SK-N-SH treated with all-trans-retinoic acid at 6 μM for 48 hours (cell line): ENCODE results near the gene ATG10.

ENCODE experiments used
- ATAC-seq: fragments of 200-7000 bp; cut with Tn5 transposase; 3 replicates; pipeline ENCODE4 v1.9.1; 2020; ENCODE audit warnings: mild to moderate bottlenecking, moderate library complexity
- ARNTL ChIP-seq: fragments of 450-650 bp; formaldehyde crosslinking; IDR thresholded peaks from 2 replicates; pipeline ENCODE4 v1.5.0; 2020; ENCODE audit warnings: low read depth, mild to moderate bottlenecking, moderate library complexity, borderline replicate concordance
- BACH2 ChIP-seq: fragments of 250-450 bp; sonication (Bioruptor Pico); IDR thresholded peaks from 2 replicates; pipeline ENCODE4 v1.9.0; 2021; ENCODE audit warnings: mild to moderate bottlenecking, borderline replicate concordance
- CSDC2 ChIP-seq: fragments of 250-450 bp; sonication (Bioruptor Pico); IDR thresholded peaks from 2 replicates; pipeline ENCODE4 v1.5.0; 2020; ENCODE audit warnings: mild to moderate bottlenecking, moderate library complexity
- ESRRG ChIP-seq: fragments of 250-450 bp; sonication (Bioruptor Pico); IDR thresholded peaks from 2 replicates; pipeline ENCODE4 v1.6.1; 2021; ENCODE audit warnings: mild to moderate bottlenecking
- GLIS3 ChIP-seq: fragments of 250-450 bp; sonication (Bioruptor Pico); IDR thresholded peaks from 2 replicates; pipeline ENCODE4 v1.5.0; 2020; ENCODE audit warnings: mild to moderate bottlenecking, moderate library complexity
- ISL1 ChIP-seq: fragments of 250-450 bp; sonication (Bioruptor Pico); IDR thresholded peaks from 2 replicates; pipeline ENCODE4 v2.1.2; 2022; ENCODE audit warnings: mild to moderate bottlenecking, moderate library complexity
- PPARA ChIP-seq: fragments of 250-450 bp; sonication (Bioruptor Pico); IDR thresholded peaks from 2 replicates; pipeline ENCODE4 v1.5.0; 2020; ENCODE audit warnings: mild to moderate bottlenecking, borderline replicate concordance
- RARB ChIP-seq: fragments of 250-450 bp; sonication (Bioruptor Pico); IDR thresholded peaks from 2 replicates; pipeline ENCODE4 v1.8.0; 2021; ENCODE audit warnings: mild to moderate bottlenecking, moderate library complexity
- SNAI2 ChIP-seq: fragments of 250-450 bp; sonication (Bioruptor Pico); IDR thresholded peaks from 2 replicates; pipeline ENCODE4 v1.5.0; 2020; ENCODE audit warnings: mild to moderate bottlenecking, moderate library complexity
- TCF4 ChIP-seq: fragments of 250-450 bp; sonication (Bioruptor Pico); IDR thresholded peaks from 2 replicates; pipeline ENCODE4 v1.8.0; 2021; ENCODE audit warnings: mild to moderate bottlenecking, moderate library complexity, borderline replicate concordance
- TOX ChIP-seq: fragments of 250-450 bp; sonication (Bioruptor Pico); IDR thresholded peaks from 2 replicates; pipeline ENCODE4 v1.8.0; 2021; ENCODE audit warnings: mild to moderate bottlenecking, moderate library complexity, borderline replicate concordance
- ZC3H10 ChIP-seq: fragments of 250-450 bp; sonication (Bioruptor Pico); IDR thresholded peaks from 2 replicates; pipeline ENCODE4 v1.5.1; 2021; ENCODE audit warnings: mild to moderate bottlenecking, moderate library complexity
- ZFP3 ChIP-seq: fragments of 250-450 bp; sonication (Bioruptor Pico); IDR thresholded peaks from 2 replicates; pipeline ENCODE4 v1.5.0; 2020; ENCODE audit warnings: mild to moderate bottlenecking, moderate library complexity
- ZNF565 ChIP-seq: fragments of 450-650 bp; formaldehyde crosslinking; conservative IDR thresholded peaks from 2 replicates; pipeline ENCODE4 v1.5.0; 2020; ENCODE audit warnings: low read depth, mild to moderate bottlenecking, moderate library complexity
- ZNF70 ChIP-seq: fragments of 450-650 bp; formaldehyde crosslinking; IDR thresholded peaks from 2 replicates; pipeline ENCODE4 v1.5.0; 2020; ENCODE audit warnings: mild to moderate bottlenecking, moderate library complexity
- ZNF8 ChIP-seq: fragments of 450-650 bp; formaldehyde crosslinking; IDR thresholded peaks from 2 replicates; pipeline ENCODE4 v1.5.0; 2020; ENCODE audit warnings: mild to moderate bottlenecking, moderate library complexity
- TF ChIP-seq, protein P1 (sequence below): fragments of 250-450 bp; sonication (Bioruptor Pico); IDR thresholded peaks from 2 replicates; pipeline ENCODE4 v1.5.1; 2020; ENCODE audit warnings: low read depth, mild to moderate bottlenecking, moderate library complexity
- TF ChIP-seq, protein P2 (sequence below): fragments of 250-450 bp; sonication (Bioruptor Pico); IDR thresholded peaks from 2 replicates; pipeline ENCODE4 v1.5.1; 2021; ENCODE audit warnings: mild to moderate bottlenecking, moderate library complexity
- TF ChIP-seq, protein P3 (sequence below): fragments of 250-450 bp; sonication (Bioruptor Pico); IDR thresholded peaks from 2 replicates; pipeline ENCODE4 v1.8.0; 2020; ENCODE audit warnings: mild to moderate bottlenecking, moderate library complexity, borderline replicate concordance
- TF ChIP-seq, protein P4 (sequence below): fragments of 250-450 bp; sonication (Bioruptor Pico); IDR thresholded peaks from 2 replicates; pipeline ENCODE4 v1.5.0; 2020; ENCODE audit warnings: mild to moderate bottlenecking, moderate library complexity
- TF ChIP-seq, protein P5 (sequence below): fragments of 250-450 bp; sonication (Bioruptor Pico); IDR thresholded peaks from 2 replicates; pipeline ENCODE4 v1.8.0; 2021; ENCODE audit warnings: low read depth, mild to moderate bottlenecking, moderate library complexity, borderline replicate concordance

Gene ATG10

DNA sequence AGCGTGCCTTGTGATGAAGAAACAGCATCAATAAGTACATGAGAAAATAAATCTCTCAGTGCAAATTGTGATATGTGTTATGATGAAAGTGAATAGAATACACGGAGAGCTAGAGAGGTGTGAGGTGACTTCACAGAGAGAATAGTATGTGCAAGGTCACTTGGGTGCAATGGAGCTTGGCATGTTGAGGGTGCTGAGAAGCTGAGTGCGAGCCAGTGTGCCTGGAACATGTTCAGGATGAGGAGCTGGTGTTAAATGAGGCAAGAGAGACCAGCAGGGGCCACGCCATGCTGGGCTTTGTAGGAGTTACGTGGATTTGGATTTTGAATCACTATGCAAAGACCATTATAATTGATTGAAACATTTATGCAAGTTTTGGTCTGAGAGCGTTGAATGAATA is 319.1 kb downstream of the ATG10 start:
- no peak for ATAC-seq
- no peak for TF ChIP-seq ZFP3 (CRISPR knock-in tag)
- TF ChIP-seq ISL1 (CRISPR knock-in tag): no peak
- TF ChIP-seq ZNF70 (CRISPR knock-in tag): no peak
- TF ChIP-seq ESRRG (CRISPR knock-in tag): no peak
- TF ChIP-seq BACH2 (CRISPR knock-in tag): no peak
- TF ChIP-seq SNAI2 (CRISPR knock-in tag): no peak
- TF ChIP-seq ZNF8 (CRISPR knock-in tag): no peak
- TF ChIP-seq, protein P1, sequence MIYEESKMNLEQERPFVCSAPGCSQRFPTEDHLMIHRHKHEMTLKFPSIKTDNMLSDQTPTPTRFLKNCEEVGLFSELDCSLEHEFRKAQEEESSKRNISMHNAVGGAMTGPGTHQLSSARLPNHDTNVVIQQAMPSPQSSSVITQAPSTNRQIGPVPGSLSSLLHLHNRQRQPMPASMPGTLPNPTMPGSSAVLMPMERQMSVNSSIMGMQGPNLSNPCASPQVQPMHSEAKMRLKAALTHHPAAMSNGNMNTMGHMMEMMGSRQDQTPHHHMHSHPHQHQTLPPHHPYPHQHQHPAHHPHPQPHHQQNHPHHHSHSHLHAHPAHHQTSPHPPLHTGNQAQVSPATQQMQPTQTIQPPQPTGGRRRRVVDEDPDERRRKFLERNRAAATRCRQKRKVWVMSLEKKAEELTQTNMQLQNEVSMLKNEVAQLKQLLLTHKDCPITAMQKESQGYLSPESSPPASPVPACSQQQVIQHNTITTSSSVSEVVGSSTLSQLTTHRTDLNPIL (CRISPR knock-in tag): no peak
- no peak for TF ChIP-seq PPARA (CRISPR knock-in tag)
- TF ChIP-seq TCF4 (CRISPR knock-in tag): no peak
- TF ChIP-seq, protein P2, sequence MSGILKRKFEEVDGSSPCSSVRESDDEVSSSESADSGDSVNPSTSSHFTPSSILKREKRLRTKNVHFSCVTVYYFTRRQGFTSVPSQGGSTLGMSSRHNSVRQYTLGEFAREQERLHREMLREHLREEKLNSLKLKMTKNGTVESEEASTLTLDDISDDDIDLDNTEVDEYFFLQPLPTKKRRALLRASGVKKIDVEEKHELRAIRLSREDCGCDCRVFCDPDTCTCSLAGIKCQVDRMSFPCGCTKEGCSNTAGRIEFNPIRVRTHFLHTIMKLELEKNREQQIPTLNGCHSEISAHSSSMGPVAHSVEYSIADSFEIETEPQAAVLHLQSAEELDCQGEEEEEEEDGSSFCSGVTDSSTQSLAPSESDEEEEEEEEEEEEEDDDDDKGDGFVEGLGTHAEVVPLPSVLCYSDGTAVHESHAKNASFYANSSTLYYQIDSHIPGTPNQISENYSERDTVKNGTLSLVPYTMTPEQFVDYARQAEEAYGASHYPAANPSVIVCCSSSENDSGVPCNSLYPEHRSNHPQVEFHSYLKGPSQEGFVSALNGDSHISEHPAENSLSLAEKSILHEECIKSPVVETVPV: no peak
- TF ChIP-seq, protein P3, sequence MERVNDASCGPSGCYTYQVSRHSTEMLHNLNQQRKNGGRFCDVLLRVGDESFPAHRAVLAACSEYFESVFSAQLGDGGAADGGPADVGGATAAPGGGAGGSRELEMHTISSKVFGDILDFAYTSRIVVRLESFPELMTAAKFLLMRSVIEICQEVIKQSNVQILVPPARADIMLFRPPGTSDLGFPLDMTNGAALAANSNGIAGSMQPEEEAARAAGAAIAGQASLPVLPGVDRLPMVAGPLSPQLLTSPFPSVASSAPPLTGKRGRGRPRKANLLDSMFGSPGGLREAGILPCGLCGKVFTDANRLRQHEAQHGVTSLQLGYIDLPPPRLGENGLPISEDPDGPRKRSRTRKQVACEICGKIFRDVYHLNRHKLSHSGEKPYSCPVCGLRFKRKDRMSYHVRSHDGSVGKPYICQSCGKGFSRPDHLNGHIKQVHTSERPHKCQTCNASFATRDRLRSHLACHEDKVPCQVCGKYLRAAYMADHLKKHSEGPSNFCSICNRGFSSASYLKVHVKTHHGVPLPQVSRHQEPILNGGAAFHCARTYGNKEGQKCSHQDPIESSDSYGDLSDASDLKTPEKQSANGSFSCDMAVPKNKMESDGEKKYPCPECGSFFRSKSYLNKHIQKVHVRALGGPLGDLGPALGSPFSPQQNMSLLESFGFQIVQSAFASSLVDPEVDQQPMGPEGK (CRISPR knock-in tag): no peak
- TF ChIP-seq, protein P4, sequence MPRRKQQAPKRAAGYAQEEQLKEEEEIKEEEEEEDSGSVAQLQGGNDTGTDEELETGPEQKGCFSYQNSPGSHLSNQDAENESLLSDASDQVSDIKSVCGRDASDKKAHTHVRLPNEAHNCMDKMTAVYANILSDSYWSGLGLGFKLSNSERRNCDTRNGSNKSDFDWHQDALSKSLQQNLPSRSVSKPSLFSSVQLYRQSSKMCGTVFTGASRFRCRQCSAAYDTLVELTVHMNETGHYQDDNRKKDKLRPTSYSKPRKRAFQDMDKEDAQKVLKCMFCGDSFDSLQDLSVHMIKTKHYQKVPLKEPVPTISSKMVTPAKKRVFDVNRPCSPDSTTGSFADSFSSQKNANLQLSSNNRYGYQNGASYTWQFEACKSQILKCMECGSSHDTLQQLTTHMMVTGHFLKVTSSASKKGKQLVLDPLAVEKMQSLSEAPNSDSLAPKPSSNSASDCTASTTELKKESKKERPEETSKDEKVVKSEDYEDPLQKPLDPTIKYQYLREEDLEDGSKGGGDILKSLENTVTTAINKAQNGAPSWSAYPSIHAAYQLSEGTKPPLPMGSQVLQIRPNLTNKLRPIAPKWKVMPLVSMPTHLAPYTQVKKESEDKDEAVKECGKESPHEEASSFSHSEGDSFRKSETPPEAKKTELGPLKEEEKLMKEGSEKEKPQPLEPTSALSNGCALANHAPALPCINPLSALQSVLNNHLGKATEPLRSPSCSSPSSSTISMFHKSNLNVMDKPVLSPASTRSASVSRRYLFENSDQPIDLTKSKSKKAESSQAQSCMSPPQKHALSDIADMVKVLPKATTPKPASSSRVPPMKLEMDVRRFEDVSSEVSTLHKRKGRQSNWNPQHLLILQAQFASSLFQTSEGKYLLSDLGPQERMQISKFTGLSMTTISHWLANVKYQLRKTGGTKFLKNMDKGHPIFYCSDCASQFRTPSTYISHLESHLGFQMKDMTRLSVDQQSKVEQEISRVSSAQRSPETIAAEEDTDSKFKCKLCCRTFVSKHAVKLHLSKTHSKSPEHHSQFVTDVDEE: no peak
- TF ChIP-seq ZNF565 (CRISPR knock-in tag): no peak
- no peak for TF ChIP-seq CSDC2
- TF ChIP-seq ZC3H10 (CRISPR knock-in tag): no peak
- no peak for TF ChIP-seq ARNTL (CRISPR knock-in tag)
- TF ChIP-seq RARB (CRISPR knock-in tag): no peak
- TF ChIP-seq, protein P5, sequence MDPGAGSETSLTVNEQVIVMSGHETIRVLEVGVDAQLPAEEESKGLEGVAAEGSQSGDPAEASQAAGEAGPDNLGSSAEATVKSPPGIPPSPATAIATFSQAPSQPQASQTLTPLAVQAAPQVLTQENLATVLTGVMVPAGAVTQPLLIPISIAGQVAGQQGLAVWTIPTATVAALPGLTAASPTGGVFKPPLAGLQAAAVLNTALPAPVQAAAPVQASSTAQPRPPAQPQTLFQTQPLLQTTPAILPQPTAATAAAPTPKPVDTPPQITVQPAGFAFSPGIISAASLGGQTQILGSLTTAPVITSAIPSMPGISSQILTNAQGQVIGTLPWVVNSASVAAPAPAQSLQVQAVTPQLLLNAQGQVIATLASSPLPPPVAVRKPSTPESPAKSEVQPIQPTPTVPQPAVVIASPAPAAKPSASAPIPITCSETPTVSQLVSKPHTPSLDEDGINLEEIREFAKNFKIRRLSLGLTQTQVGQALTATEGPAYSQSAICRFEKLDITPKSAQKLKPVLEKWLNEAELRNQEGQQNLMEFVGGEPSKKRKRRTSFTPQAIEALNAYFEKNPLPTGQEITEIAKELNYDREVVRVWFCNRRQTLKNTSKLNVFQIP (CRISPR knock-in tag): no peak

DNA sequence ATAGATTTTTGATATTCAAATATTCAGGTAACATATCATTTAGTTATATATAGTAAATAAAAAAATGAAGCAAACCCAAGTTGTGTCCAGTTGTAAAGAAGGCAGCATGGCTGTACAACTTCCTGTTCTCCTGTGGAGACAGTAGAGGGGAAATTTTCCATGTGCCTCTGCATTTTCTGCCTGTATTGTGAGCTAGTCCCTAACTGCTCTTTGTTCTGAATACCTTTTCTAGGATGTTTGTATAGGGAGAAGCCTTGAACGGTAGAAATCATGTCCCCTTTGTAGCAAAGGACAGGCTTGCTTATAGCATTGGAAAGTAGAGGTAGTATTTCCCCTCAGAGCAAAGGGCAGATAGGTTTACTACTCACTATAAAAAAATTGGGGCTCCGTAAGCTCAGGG is 319.6 kb downstream of the ATG10 start:
- ATAC-seq: no peak
- TF ChIP-seq ZC3H10 (CRISPR knock-in tag) (no peak), GLIS3 (CRISPR knock-in tag) (no peak), ZNF8 (CRISPR knock-in tag) (no peak), ZNF70 (CRISPR knock-in tag) (no peak), TOX (CRISPR knock-in tag) (no peak), SNAI2 (CRISPR knock-in tag) (no peak), BACH2 (CRISPR knock-in tag) (no peak), CSDC2 (no peak), RARB (CRISPR knock-in tag) (no peak), TCF4 (CRISPR knock-in tag) (no peak), ISL1 (CRISPR knock-in tag) (no peak), ZFP3 (CRISPR knock-in tag) (no peak)
- TF ChIP-seq, protein P4: no peak
- TF ChIP-seq, protein P1 (CRISPR knock-in tag): no peak
